Inferior parietal cortex (tissue), 1 donor: ENCODE data around the gene SDF2.
A peak's percentile ranks its signal among the peaks of the same experiment; 100 is the strongest.
"Not testable (repeated sequence)": the region's sequence is repeated elsewhere in the genome, so short reads cannot be mapped to it uniquely, and the experiment has no call there.

ENCODE experiments used
- DNase-seq: peaks from one replicate; pipeline ENCODE4 v3.0.0-alpha.2; 2016; ENCODE audit errors: extremely low spot score

Gene SDF2

DNA sequence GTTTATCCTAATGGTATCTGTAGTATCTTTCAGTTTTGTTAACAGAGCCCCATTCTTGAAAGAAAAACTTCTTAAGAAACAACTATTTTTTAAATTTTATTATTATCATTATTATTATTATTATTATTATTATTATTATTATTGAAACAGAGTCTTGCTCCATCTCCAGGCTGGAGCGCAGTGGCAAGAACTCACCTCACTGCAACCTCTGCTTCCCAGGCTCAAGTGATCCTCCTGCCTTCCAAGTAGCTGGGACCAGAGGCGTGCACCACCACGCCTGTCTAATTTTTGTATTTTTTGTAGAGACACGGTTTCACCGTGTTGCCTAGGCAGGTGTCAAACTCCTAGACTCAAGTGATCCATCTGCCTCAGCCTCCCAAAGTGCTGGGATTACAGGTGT is 23.7 kb upstream of the SDF2 start:
- no peak for DNase-seq

DNA sequence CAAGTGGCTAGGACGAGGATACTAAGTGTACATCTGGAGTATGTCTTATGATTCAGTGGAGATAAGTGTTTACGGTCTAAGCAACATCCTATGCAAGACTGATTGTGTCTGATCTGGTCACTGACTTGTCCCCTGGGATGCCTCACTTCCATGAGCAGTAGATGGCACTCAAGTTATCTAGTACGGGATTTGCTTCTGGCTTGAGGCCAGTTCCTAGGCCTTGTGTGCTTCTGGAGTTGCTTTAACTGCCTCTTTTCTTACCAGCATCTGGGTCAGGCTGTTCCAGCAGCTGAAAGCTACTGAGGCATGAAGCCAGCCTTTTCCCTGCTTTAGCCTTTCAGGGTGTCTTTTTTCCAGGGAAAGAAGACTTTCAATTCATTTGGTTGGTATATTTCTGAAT is 23.3 kb upstream of the SDF2 start:
- DNase-seq = peak; percentile 91

DNA sequence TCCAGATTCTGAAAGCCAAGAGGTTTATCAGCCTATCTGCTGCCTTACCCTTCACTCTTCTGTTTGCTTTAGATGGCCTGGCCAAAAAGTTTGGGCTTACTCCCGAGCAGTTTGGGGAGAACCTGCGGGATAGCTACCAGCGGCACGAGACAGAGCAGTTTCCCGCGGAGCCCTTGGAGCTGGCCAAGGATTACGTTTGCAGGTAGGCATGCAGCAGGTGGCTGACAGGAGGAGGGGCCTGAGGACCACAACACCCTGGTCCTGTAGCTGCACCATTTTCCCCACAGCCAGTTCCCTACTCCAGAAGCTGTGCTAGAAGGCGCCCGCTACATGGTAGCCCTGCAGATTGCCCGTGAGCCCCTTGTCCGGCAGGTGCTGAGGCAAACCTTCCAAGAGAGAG is 20.9 kb upstream of the SDF2 start:
- DNase-seq = no peak

- DNase-seq = no peak
Observed at GRCh38 chr17:28675980-28676379, 14.3 kb upstream of the SDF2 start.

GRCh38 chr17:28675490-28675889 is 13.8 kb upstream of the SDF2 start:
- no peak for DNase-seq

DNA sequence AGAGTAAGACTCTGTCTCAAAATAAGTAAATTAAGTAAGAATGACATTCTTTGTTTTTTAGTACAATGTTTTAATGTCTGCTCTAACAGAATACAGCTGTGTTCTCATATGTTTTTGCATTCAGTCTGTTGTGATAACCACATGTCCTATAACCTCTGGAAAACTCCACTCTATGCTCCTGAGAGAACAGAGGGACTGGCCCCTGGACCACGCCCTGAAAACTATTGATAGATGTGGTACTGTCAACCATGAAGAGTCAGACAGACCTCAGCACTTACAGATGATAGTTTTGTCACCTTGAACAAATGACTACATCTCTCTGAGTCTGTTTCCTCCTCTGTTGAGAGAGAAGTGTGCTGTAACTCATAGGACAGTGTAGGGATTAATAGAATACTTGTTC is 8.2 kb upstream of the SDF2 start:
- no peak for DNase-seq

- DNase-seq = no peak
Observed at GRCh38 chr17:28667870-28668269, 6.2 kb upstream of the SDF2 start.

DNA sequence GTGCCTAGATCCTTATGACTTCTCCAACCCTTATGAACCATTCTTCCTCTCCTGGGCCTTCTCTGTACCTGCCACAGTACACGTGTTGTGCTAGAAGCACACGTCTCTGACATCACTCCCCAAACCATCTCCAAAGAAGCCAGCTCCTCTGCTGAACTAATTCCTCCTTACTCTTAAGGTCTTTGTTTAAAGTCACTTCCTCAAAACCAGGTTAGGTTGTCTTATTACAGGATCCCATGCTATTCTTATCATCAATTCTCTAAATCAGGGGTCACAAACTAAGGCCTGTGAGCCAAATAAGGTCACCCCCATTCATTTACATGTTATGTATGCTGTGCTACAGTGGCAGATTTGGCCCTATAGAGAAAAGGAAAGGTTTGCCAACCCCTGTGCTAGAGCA is 4.3 kb upstream of the SDF2 start:
- DNase-seq = no peak

- no peak for DNase-seq
Observed at GRCh38 chr17:28663723-28664122, 2.0 kb upstream of the SDF2 start.

- DNase-seq = no peak
Observed at GRCh38 chr17:28662527-28662829, 772 bp upstream of the SDF2 start.

- DNase-seq = not testable (repeated sequence)
Observed at GRCh38 chr17:28659497-28659881, 2.2 kb downstream of the SDF2 start.

DNA sequence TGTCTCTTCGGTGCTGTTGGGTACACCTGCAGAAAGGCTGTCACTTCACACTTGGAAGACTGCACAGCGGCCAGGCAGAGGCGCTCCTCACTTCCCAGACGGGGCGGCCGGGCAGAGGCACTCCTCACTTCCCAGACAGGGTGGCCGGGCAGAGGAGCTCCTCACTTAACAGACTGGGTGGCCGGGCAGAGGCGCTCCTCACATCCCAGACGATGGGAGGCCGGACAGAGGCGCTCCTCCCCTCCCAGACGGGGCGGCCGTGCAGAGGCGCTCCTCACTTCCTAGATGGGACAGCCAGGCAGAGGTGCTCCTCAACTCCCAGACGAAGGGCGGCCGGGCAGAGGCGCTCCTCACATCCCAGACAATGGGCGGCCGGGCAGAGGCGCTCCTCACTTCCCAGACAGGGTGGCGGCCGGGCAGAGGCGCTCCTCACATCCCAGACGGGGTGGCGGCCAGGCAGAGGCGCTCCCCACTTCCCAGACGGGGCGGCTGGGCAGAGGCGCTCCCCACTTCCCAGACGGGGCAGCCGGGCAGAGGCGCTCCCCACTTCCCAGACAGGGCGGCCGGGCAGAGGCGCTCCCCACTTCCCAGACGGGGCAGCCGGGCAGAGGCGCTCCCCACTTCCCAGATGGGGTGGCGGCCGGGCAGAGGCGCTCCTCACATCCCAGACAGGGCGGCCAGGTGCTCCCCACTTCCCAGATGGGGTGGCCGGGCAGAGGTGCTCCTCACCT is 2.8 kb downstream of the SDF2 start:
- not testable (repeated sequence) for DNase-seq

DNA sequence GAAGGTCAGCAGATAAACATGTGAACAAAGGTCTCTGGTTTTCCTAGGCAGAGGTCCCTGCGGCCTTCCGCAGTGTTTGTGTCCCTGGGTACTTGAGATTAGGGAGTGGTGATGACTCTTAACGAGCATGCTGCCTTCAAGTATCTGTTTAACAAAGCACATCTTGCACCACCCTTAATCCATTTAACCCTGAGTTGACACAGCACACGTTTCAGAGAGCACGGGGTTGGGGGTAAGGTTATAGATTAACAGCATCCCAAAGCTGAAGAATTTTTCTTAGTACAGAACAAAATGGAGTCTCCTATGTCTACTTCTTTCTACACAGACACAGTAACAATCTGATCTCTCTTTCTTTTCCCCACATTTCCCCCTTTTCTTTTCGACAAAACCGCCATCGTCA is 3.4 kb downstream of the SDF2 start:
- not testable (repeated sequence) for DNase-seq

DNA sequence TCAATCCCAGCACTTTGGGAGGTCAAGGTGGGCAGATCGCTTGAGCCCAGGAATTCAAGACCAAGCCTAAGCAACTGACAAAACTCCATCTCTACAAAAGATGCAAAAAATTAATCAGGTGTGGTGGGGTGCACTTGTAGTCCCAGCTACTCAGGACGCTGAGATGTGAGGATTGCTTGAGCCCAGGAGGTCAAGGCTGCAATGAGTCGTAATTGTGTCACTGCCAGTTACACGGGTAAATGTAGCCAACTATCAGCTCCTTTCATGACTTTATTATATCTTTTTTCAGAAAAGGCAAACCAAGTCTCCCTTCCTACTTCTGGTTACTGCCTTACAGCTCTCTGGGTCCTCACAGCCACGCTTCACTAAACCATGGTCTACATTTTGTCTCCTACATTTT is 4.0 kb downstream of the SDF2 start:
- DNase-seq = no peak

DNA sequence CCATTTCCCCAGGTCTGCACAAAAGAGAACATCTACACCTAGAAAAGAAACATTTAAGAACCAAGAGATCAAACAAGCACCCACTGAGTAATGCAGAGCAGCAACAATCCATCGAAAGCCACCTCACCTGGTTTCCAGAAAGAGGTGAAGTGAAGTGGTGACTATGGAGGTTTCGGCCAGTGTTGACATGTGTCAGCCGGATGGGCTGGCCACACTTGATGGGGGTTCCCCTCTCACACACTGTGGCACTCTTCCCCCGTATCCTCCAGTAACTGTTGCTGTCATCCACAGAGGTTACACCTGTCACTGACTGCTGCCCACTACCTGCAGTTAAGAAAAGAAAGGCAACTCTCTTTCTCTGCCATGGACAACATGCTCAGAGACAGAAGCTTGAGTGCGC is 6.5 kb downstream of the SDF2 start:
- DNase-seq = no peak

GRCh38 chr17:28648698-28649097 is 13.0 kb downstream of the SDF2 start:
- no peak for DNase-seq

DNA sequence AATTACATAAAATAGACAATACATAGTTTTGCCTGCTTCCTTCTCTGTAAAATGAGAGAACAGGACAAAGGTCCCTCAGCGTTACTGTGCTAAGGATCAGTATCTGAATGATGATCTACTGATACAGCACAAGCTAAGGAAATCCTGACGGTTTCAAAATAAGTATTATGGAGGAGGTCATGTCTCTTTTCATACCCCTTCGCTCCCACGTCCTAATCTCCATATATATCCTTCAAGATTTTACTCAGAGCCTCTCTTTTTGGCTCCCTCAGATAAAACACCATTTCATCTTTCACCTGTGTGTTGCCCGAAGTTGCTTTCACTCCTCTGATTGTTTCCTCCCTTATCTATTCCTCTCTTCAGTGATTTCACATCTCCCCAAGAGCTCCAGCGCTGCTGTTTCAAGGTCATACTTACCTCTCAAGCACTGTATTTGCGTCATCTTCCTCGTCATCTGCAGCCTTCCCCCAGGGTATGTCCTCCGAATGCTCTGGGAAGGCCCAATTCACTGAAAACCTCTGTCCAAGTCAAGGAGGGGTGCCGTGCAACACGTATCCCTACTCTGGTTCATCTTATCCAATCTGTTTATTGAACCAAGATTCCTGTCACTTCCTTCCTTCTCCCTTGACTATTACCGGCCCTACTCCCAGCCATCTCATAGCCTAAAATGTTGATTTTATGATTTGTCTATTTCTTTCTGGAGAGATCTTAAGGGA is 15.5 kb downstream of the SDF2 start:
- no peak for DNase-seq

GRCh38 chr17:28645576-28645939 is 16.1 kb downstream of the SDF2 start:
- DNase-seq = no peak

- DNase-seq = peak; percentile 94
Observed at GRCh38 chr17:28644787-28645575, 16.7 kb downstream of the SDF2 start, which contains the start of gene BLTP2. Gene BLTP2, minus strand, starts transcription at chr17:28645158. Its CDS starts 102 bp downstream, at chr17:28645056.

DNA sequence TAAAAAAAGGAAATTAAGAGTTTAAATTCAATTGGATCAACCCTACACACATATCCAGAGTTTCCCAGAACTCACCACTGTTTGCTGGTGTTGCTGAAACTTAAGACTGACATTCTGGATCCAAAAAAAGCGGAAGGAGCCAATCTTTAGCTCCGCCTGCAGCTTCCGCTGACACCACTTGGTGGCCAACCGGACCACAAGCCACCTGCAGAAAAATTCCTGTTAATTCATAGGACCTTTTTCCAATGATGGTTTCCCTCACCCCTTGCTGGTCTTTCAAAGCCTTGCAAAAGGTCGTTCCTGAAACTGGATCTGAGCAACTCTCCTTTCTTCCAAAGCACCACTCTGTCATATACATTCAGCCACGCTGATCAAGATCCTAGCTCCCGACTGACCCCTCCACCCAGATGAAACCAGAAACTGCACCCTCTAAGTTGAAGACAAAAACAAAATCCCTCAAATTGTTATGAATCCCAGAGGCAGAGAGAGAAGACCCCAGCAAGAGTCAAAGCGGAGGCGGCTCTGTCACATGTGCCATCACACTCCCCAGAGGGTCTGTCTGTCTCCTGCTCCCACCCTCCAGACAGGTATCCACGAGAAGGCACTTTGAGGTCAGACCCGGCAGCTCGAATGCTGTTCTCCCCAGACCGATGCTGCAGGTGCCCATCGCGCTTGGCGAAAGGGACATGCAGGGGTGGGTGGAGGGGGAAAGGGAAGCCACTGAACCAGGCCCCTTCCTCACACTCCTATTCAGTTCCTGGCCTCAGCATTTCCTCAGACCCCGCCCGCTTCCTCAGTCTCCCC is 17.5 kb downstream of the SDF2 start:
- no peak for DNase-seq

DNA sequence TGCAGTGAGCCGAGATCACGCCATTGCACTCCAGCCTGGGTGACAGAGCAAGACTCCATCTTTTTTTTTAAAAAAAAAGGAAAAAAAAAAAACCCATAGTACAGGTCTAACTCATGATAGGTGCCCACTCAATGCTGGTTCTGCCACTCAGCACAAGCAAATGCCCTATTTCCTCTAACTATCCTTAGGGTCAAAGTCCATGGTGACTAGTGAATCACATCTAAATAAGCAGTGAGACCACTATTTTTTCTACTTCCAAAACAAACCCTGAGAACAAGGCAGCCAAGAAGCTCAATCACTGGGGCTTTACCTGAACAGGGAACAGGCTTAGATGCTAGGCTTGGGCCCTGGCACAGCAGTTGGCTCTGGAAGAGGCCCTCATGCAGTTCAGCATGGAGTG is 20.1 kb downstream of the SDF2 start:
- DNase-seq = no peak

DNA sequence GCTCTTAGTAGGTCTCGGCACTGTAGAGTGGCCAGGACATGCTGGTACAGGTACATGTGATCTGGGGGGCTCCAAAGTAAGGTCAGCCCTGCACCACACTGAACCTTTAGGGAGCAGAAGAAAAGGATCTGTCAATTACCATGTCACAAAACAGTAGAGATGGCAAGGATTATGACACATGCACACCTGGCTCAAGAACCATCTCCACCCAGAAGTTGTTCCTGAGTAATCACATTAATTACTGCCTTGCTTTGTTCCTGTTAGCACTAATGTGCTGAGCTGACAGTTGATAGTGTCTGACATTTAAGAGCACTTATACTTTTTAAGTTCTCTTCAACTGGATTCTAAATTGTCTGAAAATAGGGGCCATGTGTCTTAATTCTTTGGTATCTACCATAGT is 26.2 kb downstream of the SDF2 start:
- no peak for DNase-seq
